ENCODE results near the gene C16orf82.

C16orf82 gene

GRCh38 chr16:27096375-27096774 is 29.6 kb downstream of the C16orf82 start:
- no peak for DNase-seq

GRCh38 chr16:27097800-27098230 is 31.1 kb downstream of the C16orf82 start:
- DNase-seq, result no peak

DNA sequence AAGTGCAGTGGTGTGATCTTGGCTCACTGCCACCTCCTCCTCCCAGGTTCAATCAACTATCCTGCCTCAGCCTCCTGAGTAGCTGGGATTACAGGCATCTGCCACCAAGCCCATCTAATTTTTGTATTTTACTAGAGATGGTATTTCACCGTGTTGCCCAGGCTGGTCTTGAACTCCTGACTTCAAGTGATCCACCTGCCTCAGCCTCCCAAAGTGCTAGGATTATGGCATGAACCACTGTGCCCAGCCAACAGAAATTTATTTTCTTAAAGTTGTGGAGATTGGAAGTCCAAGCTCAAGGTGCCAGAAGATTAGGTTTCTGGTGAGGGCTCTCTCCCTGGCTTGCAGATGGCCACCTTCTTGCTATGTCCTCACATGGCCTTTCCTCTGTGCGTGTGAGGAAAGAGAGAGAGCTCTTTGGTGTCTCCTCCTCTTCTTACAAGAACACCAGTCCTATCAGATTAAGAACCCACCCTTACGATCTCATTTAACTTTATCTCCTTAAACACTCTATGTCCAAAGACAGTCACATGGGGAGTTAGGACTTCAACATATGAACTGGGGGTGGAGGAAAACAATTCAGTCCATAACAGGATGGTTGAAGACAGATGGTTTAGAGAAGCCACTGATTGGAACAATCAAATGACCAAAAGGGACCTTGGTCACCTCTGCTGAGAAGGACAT is 31.8 kb downstream of the C16orf82 start:
- no peak for DNase-seq

DNA sequence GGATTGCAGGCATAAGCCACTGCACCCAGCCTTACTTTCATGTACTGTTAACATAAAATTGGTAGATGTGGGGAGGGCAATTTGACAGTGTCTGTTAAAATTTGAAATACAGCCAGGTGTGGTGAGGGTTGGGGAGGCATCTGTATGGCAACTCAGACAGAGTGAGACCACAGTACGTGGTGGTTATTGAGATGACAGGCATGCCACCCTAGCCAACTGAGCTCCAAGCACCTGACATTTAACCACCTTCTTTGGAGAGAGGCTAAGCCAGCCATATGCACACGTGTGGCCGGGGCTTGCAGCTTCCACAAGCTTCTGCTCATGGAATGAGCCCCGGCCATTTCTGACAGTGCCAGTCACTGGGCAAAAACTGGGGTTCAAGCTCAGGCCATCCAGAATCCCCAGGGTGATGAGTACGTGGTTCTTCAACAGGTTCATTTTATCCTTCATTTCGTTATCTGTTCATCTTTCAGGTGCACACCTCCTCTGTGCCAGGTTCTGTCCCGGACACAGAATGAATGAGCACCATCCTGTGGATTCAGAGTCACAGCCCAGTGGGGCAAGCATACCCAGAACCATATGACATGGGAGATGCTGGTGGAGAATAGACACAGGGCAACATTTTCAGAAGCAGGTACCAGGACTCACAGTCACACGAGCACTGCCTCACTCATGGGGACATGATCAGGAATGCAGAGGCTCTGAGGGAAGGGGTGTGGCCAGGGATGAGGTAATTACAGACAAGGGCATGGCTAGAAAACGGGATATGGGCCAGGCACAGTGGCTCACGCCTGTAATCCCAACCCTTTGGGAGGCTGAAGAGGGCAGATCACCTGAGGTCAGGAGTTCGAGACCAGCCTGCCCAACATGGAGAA is 36.2 kb downstream of the C16orf82 start:
- DNase-seq, result no peak

- no peak for DNase-seq
These were observed 37.2 kb downstream of the C16orf82 start for GRCh38 chr16:27103954-27104353.

DNA sequence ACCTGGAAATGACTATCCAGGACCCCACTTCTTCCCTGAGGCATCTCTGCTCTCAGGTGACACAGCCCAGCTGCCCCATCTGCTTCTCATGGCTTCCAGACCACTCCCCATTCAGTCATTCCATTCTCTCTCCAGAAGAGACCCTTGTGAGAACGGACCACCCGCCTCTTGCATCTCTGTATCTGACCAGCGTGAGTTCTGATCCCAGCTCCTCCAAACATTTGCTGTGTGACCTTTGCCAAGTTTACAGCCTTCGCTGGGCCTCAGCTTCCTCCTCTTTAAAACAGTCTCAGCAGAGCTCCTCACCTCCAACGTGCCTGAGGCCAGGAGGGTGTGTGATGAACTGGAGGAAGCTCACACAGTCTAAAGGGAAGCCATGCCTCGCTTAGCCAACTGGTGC is 39.6 kb downstream of the C16orf82 start:
- DNase-seq, result no peak

DNA sequence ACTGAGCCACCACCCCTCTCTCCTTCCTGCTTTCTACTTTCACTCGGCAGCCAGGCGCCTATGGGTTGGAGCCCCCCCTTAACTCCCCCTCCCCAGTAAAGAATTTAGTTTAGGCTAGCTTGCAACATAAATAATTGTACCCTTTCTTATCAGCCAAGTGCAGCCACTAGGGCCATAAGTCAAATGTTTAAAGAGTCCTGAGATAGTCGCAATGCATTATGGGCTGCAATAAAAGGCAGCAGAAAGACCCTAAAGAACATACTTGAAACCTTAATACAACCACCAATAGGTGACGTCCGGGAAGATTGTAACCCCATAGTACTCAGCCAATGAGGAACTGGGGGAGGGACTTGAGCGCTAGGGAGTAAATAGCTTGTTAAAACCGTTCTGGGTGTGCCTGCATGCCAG is 40.5 kb downstream of the C16orf82 start:
- DNase-seq, result no peak

- no peak for DNase-seq
These were observed 41.5 kb downstream of the C16orf82 start for GRCh38 chr16:27108051-27108770.

DNA sequence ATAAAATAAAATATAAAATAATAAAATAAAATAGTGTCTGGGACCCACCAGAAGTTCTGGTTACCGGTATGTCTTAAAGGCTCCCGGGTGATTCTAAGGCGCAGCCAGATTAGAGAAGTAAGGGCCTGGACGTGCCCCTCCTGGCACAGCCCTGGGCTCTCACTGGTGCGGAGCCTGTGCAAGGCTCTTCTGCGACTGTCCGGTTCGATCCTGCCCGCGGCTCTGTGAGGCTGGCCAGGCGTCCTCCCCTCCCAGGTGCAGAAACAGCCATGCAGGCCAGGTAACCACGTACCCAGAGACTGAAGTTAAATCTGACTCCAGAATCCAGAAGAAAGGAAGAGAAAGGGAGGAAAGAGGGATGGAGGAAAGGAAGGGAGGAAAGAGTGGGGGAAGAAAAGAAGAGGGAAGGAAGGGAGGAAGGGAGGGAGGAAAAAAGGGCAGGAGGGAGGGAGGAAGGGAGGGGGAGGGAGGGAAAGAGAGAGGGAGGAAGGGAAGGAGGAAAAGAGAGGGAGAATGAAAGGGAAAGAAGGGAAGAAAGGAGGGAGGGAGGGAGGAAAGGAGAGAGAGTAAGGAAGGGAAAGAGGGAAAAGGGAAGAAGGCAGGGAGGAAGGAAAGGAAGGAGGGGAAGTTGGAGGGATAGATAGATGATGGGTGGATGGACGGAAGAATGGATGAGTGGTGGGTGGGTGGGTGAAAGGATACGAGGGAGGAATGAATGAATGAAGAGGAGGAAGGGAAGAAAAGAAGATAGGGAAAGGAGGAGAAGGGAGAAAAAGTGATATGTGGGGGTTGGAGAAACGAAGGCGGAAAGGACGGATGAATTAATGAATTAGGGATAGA is 42.3 kb downstream of the C16orf82 start:
- no peak for DNase-seq

DNA sequence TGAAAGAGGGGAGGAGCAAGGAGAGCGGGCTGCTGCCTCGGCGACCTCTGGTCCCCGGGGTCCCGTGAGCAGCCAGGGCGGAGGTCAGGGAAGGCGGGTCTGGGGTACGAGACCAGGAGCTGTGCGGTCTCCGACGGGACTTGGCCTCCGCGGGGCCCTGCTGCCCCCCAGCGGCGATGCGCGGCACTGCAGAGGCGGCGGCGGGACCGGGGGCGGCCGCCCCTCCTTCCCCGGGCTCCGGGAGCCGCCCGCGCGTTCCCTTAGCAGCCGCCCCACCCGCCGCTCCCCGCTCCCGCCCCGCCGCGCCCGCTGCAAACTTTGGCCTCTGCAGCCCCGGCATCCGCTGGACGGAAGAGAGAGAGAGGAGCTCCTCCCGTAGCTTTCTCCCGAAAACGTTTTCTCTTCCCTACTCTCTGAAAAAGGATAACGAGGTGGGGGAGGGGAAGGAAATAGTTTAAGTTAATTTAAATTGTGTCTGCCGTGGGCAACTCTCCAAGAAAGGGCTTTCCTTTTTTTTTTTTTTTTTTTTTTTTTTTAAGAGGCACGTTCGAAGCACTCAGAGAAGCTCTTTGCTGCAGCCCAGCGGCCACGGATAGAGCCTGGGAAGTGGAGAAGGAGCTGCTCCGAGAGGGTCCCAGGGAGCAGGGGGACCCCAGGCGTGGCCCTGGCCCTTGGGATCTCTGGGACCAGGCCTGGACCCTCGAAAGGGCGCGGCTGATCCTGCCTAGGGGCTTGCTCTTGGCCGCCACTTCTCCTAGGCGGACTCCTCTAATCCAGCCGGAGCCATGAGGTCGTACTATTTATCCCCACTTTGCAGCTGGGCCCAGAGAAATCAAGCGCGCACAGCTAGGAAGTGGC is 43.2 kb downstream of the C16orf82 start:
- DNase-seq, result peak; percentile 42

DNA sequence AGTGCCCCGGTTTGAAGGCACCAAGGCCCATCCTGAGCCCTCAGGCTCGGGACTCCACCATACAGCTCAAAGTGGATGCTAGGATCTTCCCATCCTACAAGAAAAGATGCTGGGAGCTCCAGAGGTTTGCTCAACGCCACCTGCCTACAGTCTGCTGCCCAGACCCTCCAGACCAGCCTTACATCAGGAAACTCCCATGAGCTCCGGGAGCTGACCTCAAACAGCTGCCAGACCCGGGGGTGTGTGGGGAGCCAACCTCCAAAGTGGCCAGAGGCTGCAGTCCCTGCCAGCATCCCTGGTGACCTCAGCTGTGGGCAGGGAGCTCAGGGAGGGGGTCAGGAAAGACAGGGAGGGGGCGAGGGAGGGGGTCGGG is 43.8 kb downstream of the C16orf82 start:
- DNase-seq, result no peak

GRCh38 chr16:27111486-27111885 is 44.8 kb downstream of the C16orf82 start:
- no peak for DNase-seq

GRCh38 chr16:27112093-27112811 is 45.5 kb downstream of the C16orf82 start:
- DNase-seq, result no peak

DNA sequence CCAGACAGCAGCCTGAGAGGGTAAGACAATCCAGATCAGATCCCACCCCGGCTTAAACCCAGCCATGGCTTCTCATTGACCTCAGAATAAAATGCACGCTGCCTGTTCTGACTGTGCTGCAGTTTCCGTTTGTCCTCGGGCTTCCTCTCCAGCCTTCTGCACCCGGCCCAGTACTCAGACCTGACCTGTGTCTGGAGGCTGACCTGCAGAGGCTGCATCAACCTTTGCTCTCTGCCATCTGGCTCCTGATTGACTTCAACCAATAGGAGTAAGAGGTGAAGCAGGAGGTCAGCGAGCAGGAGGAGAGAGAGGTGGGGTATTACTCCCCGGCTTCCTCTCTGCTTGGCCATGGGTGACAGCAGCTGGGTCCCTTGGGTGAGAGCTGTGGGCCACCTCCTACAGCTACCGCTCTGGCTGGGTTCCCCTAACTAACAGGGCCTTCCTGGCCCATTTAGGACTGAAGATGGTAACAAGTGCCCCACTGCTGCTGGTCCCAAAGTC is 46.7 kb downstream of the C16orf82 start:
- no peak for DNase-seq

DNA sequence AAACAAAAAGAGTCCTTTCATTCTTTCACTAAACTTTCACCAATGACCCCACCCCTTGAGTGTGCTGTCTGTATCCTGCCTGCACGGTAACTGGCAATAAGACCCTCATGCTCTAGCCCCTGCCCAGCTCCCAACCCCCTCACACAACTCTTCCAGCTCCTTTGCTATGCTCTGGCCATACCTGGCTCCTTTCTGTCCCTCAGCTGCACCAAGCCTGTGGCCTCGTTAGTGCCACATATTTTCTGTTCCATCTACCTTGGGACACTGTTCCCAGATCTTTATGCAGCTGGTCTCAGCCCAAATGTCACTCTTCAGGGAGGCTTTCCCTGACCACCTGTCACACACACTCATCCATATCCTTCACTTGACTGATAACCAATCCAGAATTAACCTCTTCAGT is 47.3 kb downstream of the C16orf82 start:
- no peak for DNase-seq

GRCh38 chr16:27118526-27118925 is 51.8 kb downstream of the C16orf82 start:
- no peak for DNase-seq
